ENCODE results near the gene CAMSAP3. TPM values are rescaled to one million over a fixed set of nuclear protein-coding genes. Genes with fewer than 3 reads are reported as not detected.
A peak's percentile ranks its signal among the peaks of the same experiment; 100 is the strongest.

Gene CAMSAP3, protein sequence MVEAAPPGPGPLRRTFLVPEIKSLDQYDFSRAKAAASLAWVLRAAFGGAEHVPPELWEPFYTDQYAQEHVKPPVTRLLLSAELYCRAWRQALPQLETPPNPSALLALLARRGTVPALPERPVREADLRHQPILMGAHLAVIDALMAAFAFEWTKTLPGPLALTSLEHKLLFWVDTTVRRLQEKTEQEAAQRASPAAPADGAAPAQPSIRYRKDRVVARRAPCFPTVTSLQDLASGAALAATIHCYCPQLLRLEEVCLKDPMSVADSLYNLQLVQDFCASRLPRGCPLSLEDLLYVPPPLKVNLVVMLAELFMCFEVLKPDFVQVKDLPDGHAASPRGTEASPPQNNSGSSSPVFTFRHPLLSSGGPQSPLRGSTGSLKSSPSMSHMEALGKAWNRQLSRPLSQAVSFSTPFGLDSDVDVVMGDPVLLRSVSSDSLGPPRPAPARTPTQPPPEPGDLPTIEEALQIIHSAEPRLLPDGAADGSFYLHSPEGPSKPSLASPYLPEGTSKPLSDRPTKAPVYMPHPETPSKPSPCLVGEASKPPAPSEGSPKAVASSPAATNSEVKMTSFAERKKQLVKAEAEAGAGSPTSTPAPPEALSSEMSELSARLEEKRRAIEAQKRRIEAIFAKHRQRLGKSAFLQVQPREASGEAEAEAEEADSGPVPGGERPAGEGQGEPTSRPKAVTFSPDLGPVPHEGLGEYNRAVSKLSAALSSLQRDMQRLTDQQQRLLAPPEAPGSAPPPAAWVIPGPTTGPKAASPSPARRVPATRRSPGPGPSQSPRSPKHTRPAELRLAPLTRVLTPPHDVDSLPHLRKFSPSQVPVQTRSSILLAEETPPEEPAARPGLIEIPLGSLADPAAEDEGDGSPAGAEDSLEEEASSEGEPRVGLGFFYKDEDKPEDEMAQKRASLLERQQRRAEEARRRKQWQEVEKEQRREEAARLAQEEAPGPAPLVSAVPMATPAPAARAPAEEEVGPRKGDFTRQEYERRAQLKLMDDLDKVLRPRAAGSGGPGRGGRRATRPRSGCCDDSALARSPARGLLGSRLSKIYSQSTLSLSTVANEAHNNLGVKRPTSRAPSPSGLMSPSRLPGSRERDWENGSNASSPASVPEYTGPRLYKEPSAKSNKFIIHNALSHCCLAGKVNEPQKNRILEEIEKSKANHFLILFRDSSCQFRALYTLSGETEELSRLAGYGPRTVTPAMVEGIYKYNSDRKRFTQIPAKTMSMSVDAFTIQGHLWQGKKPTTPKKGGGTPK
- total RNA-seq = 1 to 10 TPM in 3 of 7 donors, under 1 TPM in 4; 0.28 to 1.5 (median 0.85) TPM
- under 1 TPM; 0.52 to 0.77 (median 0.76) TPM for polyA plus RNA-seq
- long read RNA-seq, donor 1 = 0 reads
- long read RNA-seq, donor 2, partial matches to known transcripts = 20 of 26 reads
- long read RNA-seq, donor 2, other reads (novel, unspliced or antisense) = 6 of 26 reads

DNA sequence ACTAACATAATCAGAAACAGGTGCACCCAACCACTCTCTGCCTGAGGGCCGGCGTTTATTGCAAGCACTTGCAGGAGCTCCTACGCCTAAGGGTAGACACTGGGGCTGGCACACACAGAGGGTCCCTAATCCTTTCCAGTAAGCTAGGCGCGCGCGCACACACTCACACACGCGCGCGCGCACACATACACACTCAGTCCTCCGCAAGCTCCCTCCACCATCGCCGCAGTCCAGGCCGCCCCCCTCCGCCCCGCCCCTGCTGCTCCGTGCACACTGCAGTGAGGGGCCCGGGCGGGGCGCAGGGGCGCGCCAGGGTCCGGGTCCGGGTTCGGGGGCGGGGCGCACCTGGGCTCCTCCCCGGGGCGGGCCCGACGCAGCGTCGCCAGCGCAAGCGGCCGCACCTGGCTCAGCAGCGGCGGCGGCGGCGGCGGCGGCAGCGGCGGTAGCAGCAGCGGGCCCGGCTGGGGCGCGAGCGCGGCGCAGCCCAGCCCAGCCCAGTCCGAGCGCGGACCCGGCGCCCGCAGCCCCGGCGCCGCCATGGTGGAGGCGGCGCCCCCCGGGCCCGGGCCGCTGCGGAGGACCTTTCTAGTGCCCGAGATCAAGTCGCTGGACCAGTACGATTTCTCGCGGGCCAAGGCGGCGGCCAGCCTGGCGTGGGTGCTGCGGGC lies at the start of gene CAMSAP3:
Gene CAMSAP3, plus strand, starts transcription at position 398 of the 668 bp plus-strand sequence. Its CDS starts 140 bp downstream, at position 538.
- Histone ChIP-seq H3K27ac (no peak within 1 kb of the TSS), H3K27me3 (replicated peaks in 1 of 7) (peaks cover 4 to 84% (median 34%) of the 10 kb centered on the region in 7 donors), H3K9me3 (no peaks in the 10 kb centered on the region), H3K4me3 (peak within 1 kb of the TSS in 7 of 8 donors; percentile 23 to 72 (median 37)), H3K36me3 (no peaks in the 10 kb centered on the region), H3K4me1 (peaks cover 3 to 16% (median 10%) of the 10 kb centered on the region in 6 donors)
- 0 to 1% (median 1%) methylated on average over 21 to 78 of the region's 78 CpGs for WGBS, 5 donors
- DNase-seq = no peak
- TF ChIP-seq, protein P1, sequence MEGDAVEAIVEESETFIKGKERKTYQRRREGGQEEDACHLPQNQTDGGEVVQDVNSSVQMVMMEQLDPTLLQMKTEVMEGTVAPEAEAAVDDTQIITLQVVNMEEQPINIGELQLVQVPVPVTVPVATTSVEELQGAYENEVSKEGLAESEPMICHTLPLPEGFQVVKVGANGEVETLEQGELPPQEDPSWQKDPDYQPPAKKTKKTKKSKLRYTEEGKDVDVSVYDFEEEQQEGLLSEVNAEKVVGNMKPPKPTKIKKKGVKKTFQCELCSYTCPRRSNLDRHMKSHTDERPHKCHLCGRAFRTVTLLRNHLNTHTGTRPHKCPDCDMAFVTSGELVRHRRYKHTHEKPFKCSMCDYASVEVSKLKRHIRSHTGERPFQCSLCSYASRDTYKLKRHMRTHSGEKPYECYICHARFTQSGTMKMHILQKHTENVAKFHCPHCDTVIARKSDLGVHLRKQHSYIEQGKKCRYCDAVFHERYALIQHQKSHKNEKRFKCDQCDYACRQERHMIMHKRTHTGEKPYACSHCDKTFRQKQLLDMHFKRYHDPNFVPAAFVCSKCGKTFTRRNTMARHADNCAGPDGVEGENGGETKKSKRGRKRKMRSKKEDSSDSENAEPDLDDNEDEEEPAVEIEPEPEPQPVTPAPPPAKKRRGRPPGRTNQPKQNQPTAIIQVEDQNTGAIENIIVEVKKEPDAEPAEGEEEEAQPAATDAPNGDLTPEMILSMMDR (IDR thresholded peaks at IDR 0.05 in 8 of 11, conservative IDR thresholded peaks at IDR 0.05 in 3 of 11) = no peak
- TF ChIP-seq POLR2AphosphoS5 (IDR thresholded peaks at IDR 0.05) (no peak), POLR2A (IDR thresholded peaks at IDR 0.05) (no peak)
- intact Hi-C loops (cut with DNase I; ENCODE audit: low total_unique reads) = no loop called here

DNA sequence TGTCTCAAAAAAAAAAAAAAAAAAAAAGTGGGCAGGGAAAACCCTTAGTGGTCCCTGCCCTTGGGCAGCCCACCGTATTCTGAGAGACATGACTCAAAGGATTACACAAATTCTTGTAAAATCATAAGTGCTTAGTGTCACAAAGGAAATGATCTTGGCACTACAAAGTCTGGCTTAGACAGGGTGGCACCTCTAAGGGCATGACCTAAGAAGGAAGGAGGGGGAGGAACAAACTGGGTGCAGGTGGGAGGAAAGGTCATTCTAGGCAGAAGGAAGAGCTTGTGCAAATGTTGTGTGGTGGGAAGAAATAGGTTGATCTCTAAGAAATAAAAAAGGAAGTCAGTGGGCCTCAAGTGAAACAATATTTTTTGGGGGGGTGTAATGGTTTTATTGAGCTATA lies 49.8 kb upstream of the CAMSAP3 start:
- WGBS, 5 donors = 14 to 42% (median 36%) methylated on average over 1 of the region's 1 CpG
- Histone ChIP-seq H3K27ac (peak overlapping the region in 6 of 8 donors; percentile 54 to 88 (median 82)), H3K36me3 (peaks cover 2 to 85% (median 46%) of the 10 kb centered on the region in 6 donors), H3K4me1 (peaks cover 0 to 46% (median 17%) of the 10 kb centered on the region in 6 donors), H3K9me3 (no peaks in the 10 kb centered on the region), H3K27me3 (replicated peaks in 1 of 7) (no peaks in the 10 kb centered on the region), H3K4me3 (no peak overlapping the region)
- no peak for TF ChIP-seq POLR2A (IDR thresholded peaks at IDR 0.05)
- TF ChIP-seq, protein P1 (IDR thresholded peaks at IDR 0.05 in 8 of 11, conservative IDR thresholded peaks at IDR 0.05 in 3 of 11) = no peak
- peak in 1 of 3 donors; percentile 41 for TF ChIP-seq POLR2AphosphoS5 (IDR thresholded peaks at IDR 0.05)
- no peak for DNase-seq
- intact Hi-C loops (cut with DNase I; ENCODE audit: low total_unique reads) = no loop called here

DNA sequence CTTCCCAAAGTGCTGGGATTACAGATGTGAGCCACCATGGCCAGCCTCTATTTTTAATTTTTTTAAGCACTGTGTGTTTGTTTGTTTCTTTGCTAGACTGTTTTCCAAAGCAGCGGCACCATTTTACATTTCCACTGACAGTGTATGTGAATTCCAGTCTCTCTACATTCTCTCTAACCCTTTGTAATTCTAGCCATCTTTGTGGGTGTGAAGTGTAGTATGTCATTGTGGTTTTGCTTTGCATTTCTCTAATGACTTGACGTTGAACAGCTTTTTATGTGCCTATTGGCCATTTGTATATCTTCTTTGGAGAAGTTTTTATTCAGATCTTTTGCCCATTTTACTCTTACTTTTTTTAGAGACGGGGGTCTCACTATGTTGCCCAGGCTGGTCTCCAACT lies 48.5 kb upstream of the CAMSAP3 start:
- H3K27me3 ChIP-seq (replicated peaks in 1 of 7) = no peaks in the 10 kb centered on the region
- no peak overlapping the region for H3K4me3 ChIP-seq
- intact Hi-C loops (cut with DNase I; ENCODE audit: low total_unique reads) = no loop called here
- no peaks in the 10 kb centered on the region for H3K9me3 ChIP-seq
- WGBS, 5 donors = 65 to 81% (median 79%) methylated on average over 3 of the region's 3 CpGs
- peaks cover 1 to 85% (median 37%) of the 10 kb centered on the region in 6 donors for H3K36me3 ChIP-seq
- no peak for TF ChIP-seq POLR2AphosphoS5 (IDR thresholded peaks at IDR 0.05)
- no peak for TF ChIP-seq POLR2A (IDR thresholded peaks at IDR 0.05)
- TF ChIP-seq, protein P1 (IDR thresholded peaks at IDR 0.05 in 8 of 11, conservative IDR thresholded peaks at IDR 0.05 in 3 of 11) = no peak
- no peak for DNase-seq
- peak overlapping the region in 1 of 8 donors; percentile 88 for H3K27ac ChIP-seq
- H3K4me1 ChIP-seq = peaks cover 0 to 52% (median 17%) of the 10 kb centered on the region in 6 donors

Measured in spleen (tissue), 13 donors.